Activated CD8-positive, alpha-beta memory T cell treated with anti-CD3 and anti-CD28 coated beads for 4 hours (primary cell): Measurements from ENCODE around the gene TCIRG1.

ENCODE experiments used
- DNase-seq, 2 donors: peaks; one replicate each; pipeline ENCODE4 v3.0.0-alpha.2; 2020; ENCODE audit warnings: low read depth in 2 of 2

The TCIRG1 gene

GRCh38 chr11:68037411-68038225 lies 1.2 kb upstream of the TCIRG1 start:
- no peak for DNase-seq

- DNase-seq, result no peak
Observed at GRCh38 chr11:68038226-68038717, 553 bp upstream of the TCIRG1 start.

GRCh38 chr11:68039526-68040086 lies 781 bp downstream of the TCIRG1 start:
- DNase-seq, result no peak

GRCh38 chr11:68040101-68040956 lies 1.5 kb downstream of the TCIRG1 start:
- peak in 1 of 2 donors; percentile 16 for DNase-seq

GRCh38 chr11:68040957-68041591 lies 2.2 kb downstream of the TCIRG1 start:
- DNase-seq, result no peak

GRCh38 chr11:68041617-68042218 lies 2.9 kb downstream of the TCIRG1 start:
- no peak for DNase-seq

- no peak for DNase-seq
Observed at GRCh38 chr11:68042219-68043028, 3.6 kb downstream of the TCIRG1 start.

- no peak for DNase-seq
Observed at GRCh38 chr11:68043029-68043348, 4.2 kb downstream of the TCIRG1 start.

- no peak for DNase-seq
Observed at GRCh38 chr11:68043349-68044144, 4.7 kb downstream of the TCIRG1 start.

- DNase-seq, result no peak
Observed at GRCh38 chr11:68044145-68044813, 5.5 kb downstream of the TCIRG1 start.

GRCh38 chr11:68044898-68045351 lies 6.1 kb downstream of the TCIRG1 start:
- DNase-seq, result no peak

GRCh38 chr11:68047437-68048290 lies 8.8 kb downstream of the TCIRG1 start:
- no peak for DNase-seq

- DNase-seq, result no peak
Observed at GRCh38 chr11:68048681-68049508, 10.1 kb downstream of the TCIRG1 start.

- DNase-seq, result no peak
Observed at GRCh38 chr11:68049509-68050370, 10.9 kb downstream of the TCIRG1 start.

GRCh38 chr11:68050371-68050841 lies 11.6 kb downstream of the TCIRG1 start:
- DNase-seq, result no peak
